Astrocyte (in vitro differentiated cells and primary cell): Measurements from ENCODE around the gene VDR. TPM values are rescaled to one million over a fixed set of nuclear protein-coding genes. Genes with fewer than 3 reads are reported as not detected.

Experiments
- DNase-seq: peaks from one replicate; pipeline ENCODE4 v3.0.0-alpha.2; 2010; ENCODE audit warnings: low read depth
- FAIRE-seq: peaks from 2 replicates; lab custom pipeline; 2011; peaks lifted over from hg19 to GRCh38; lab: Jason Lieb, UNC
- H2AFZ ChIP-seq: 2 replicates; pipeline ENCODE4 v1.6.0; 2012; ENCODE audit warnings: low read depth, low read length, inconsistent platforms
- H3K27ac ChIP-seq: 2 replicates; pipeline ENCODE4 v1.5.1; 2011; ENCODE audit warnings: low read depth, low read length, inconsistent platforms
- H3K27me3 ChIP-seq: 2 replicates; pipeline ENCODE4 v1.6.0; 2011; ENCODE audit warnings: low read length, inconsistent platforms; ENCODE audit not compliant: insufficient read depth
- H3K36me3 ChIP-seq: 2 replicates; pipeline ENCODE4 v1.5.1; 2011; ENCODE audit warnings: low read length, inconsistent platforms; ENCODE audit not compliant: insufficient read depth
- H3K4me1 ChIP-seq: 2 replicates; pipeline ENCODE4 v1.5.1; 2011; ENCODE audit warnings: low read length, inconsistent platforms; ENCODE audit not compliant: insufficient read depth
- H3K4me2 ChIP-seq: 2 replicates; pipeline ENCODE4 v1.6.0; 2012; ENCODE audit warnings: low read length, inconsistent platforms
- H3K4me3 ChIP-seq: 2 replicates; pipeline ENCODE4 v1.5.1; 2011; ENCODE audit warnings: low read depth, mild to moderate bottlenecking, low read length, inconsistent platforms; ENCODE audit not compliant: insufficient read depth
- H3K79me2 ChIP-seq: 2 replicates; pipeline ENCODE4 v1.6.0; 2012; ENCODE audit warnings: mild to moderate bottlenecking, low read length, inconsistent platforms; ENCODE audit not compliant: insufficient read depth
- H3K9ac ChIP-seq: 2 replicates; pipeline ENCODE4 v1.6.0; 2012; ENCODE audit warnings: mild to moderate bottlenecking, low read length, inconsistent platforms
- H3K9me3 ChIP-seq: 2 replicates; pipeline ENCODE4 v1.5.1; 2012; ENCODE audit warnings: low read depth, mild to moderate bottlenecking, low read length, inconsistent platforms; ENCODE audit not compliant: insufficient read depth
- H4K20me1 ChIP-seq: 2 replicates; pipeline ENCODE4 v1.6.0; 2012; ENCODE audit warnings: low read length, inconsistent platforms; ENCODE audit not compliant: insufficient read depth
- H3K27ac Mint-ChIP-seq: one replicate; pipeline ENCODE4 v1.8.0; 2021; ENCODE audit warnings: mild to moderate bottlenecking, mixed read lengths; ENCODE audit not compliant: unreplicated experiment
- H3K27me3 Mint-ChIP-seq: one replicate; pipeline ENCODE4 v1.8.0; 2021; ENCODE audit warnings: low read depth, mixed read lengths; ENCODE audit not compliant: unreplicated experiment
- H3K36me3 Mint-ChIP-seq: one replicate; pipeline ENCODE4 v1.8.0; 2021; ENCODE audit warnings: low read depth, mixed read lengths; ENCODE audit not compliant: unreplicated experiment
- H3K4me1 Mint-ChIP-seq: one replicate; pipeline ENCODE4 v1.8.0; 2021; ENCODE audit warnings: low read depth, mixed read lengths; ENCODE audit not compliant: unreplicated experiment
- H3K4me3 Mint-ChIP-seq: one replicate; pipeline ENCODE4 v1.8.0; 2021; ENCODE audit warnings: mild to moderate bottlenecking, moderate library complexity, mixed read lengths; ENCODE audit not compliant: unreplicated experiment
- H3K9me3 Mint-ChIP-seq: one replicate; pipeline ENCODE4 v1.8.0; 2021; ENCODE audit warnings: mild to moderate bottlenecking, mixed read lengths; ENCODE audit not compliant: unreplicated experiment
- CTCF ChIP-seq: IDR thresholded peaks from 2 replicates; pipeline ENCODE4 v1.5.1; 2011; ENCODE audit warnings: low read depth, mild to moderate bottlenecking, inconsistent platforms, low read length, moderate library complexity; ENCODE audit not compliant: insufficient read depth
- EZH2 ChIP-seq: IDR thresholded peaks from 2 replicates; pipeline ENCODE4 v1.6.1; 2012; ENCODE audit warnings: mild to moderate bottlenecking, low read length, inconsistent platforms; ENCODE audit not compliant: insufficient read depth
- total RNA-seq: library from RNA; stranded (reverse); gene quantifications from 2 replicates; pipeline ENCODE4 v1.2.1, GENCODE V29; 2021

Gene VDR
- total RNA-seq, 1 donor from 2014 or later: 6.6 TPM

GRCh38 chr12:47946413-47947323, 41.9 kb upstream of the VDR start:
- Mint-ChIP-seq H3K36me3 (no peaks in the 10 kb centered on the region), H3K4me3 (no peak overlapping the region), H3K4me1 (peaks cover 25% of the 10 kb centered on the region), H3K27ac (peak overlapping the region; percentile 41), H3K27me3 (peaks cover 40% of the 10 kb centered on the region), H3K9me3 (no peaks in the 10 kb centered on the region)
- no peaks in the 10 kb centered on the region for H4K20me1 ChIP-seq
- H3K4me3 ChIP-seq: no peak overlapping the region
- H3K9ac ChIP-seq: no peak overlapping the region
- DNase-seq (peak; percentile 9), FAIRE-seq (no peak)
- no peaks in the 10 kb centered on the region for H3K9me3 ChIP-seq
- TF ChIP-seq EZH2 (no peak), CTCF (no peak)
- no peaks in the 10 kb centered on the region for H3K36me3 ChIP-seq
- no peaks in the 10 kb centered on the region for H3K27me3 ChIP-seq
- H2AFZ ChIP-seq: peak overlapping the region; percentile 17
- H3K79me2 ChIP-seq: no peaks in the 10 kb centered on the region
- H3K4me2 ChIP-seq: peak overlapping the region; percentile 45
- no peaks in the 10 kb centered on the region for H3K4me1 ChIP-seq
- H3K27ac ChIP-seq: no peak overlapping the region

GRCh38 chr12:47945341-47945728, 40.5 kb upstream of the VDR start:
- Histone ChIP-seq H3K4me1 (no peaks in the 10 kb centered on the region), H3K79me2 (no peaks in the 10 kb centered on the region), H4K20me1 (no peaks in the 10 kb centered on the region), H2AFZ (no peak overlapping the region), H3K4me2 (no peak overlapping the region), H3K27me3 (no peaks in the 10 kb centered on the region), H3K9ac (no peak overlapping the region), H3K9me3 (no peaks in the 10 kb centered on the region), H3K27ac (no peak overlapping the region), H3K36me3 (no peaks in the 10 kb centered on the region), H3K4me3 (no peak overlapping the region)
- Mint-ChIP-seq H3K36me3 (no peaks in the 10 kb centered on the region), H3K4me3 (no peak overlapping the region), H3K27me3 (peaks cover 44% of the 10 kb centered on the region), H3K9me3 (peaks cover 3% of the 10 kb centered on the region), H3K27ac (no peak overlapping the region), H3K4me1 (peaks cover 22% of the 10 kb centered on the region)
- DNase-seq: no peak
- TF ChIP-seq EZH2 (no peak), CTCF (no peak)
- FAIRE-seq: no peak

- Histone ChIP-seq H3K27me3 (no peaks in the 10 kb centered on the region), H3K4me1 (no peaks in the 10 kb centered on the region), H3K9ac (no peak overlapping the region), H4K20me1 (no peaks in the 10 kb centered on the region), H3K9me3 (no peaks in the 10 kb centered on the region), H3K27ac (no peak overlapping the region), H2AFZ (no peak overlapping the region), H3K4me2 (no peak overlapping the region), H3K4me3 (no peak overlapping the region), H3K36me3 (no peaks in the 10 kb centered on the region), H3K79me2 (no peaks in the 10 kb centered on the region)
- Mint-ChIP-seq H3K36me3 (no peaks in the 10 kb centered on the region), H3K4me1 (peaks cover 17% of the 10 kb centered on the region), H3K9me3 (peaks cover 3% of the 10 kb centered on the region), H3K27me3 (peaks cover 44% of the 10 kb centered on the region), H3K4me3 (no peak overlapping the region), H3K27ac (no peak overlapping the region)
- DNase-seq: no peak
- FAIRE-seq: no peak
- no peak for TF ChIP-seq CTCF
- no peak for TF ChIP-seq EZH2
These were observed 40.0 kb upstream of the VDR start for GRCh38 chr12:47944685-47945340.
